GM12878 (cell line): ENCODE results near the gene HMGCS1. TPM values are rescaled to one million over a fixed set of nuclear protein-coding genes. Genes with fewer than 3 reads are reported as not detected.

ENCODE experiments used
- ATAC-seq: fragments of 200-7000 bp; cut with Tn5 transposase; 3 replicates; pipeline ENCODE4 v1.9.1; 2020; ENCODE audit warnings: mild to moderate bottlenecking, moderate library complexity
- BruUV-seq: library from RNA; stranded (reverse); fragments of 400-500 nt; replicated peaks from 2 replicates; lab custom pipeline; 2021; lab: Mats Ljungman, UMichigan
- CTCF ChIA-PET: fragments of 300-600 bp; sonication (Branson Sonifier 250); formaldehyde crosslinking; extraction: SDS; loops from one replicate; lab custom pipeline; 2021; ENCODE audit warnings: inconsistent platforms; lab: Yijun Ruan, JAX
- POLR2A ChIA-PET: fragments of 350-600 bp; formaldehyde crosslinking; extraction: SDS; loops from one replicate; lab custom pipeline; 2021; ENCODE audit warnings: inconsistent platforms; lab: Charles Lee
- RAD21 ChIA-PET: fragments of 300-600 bp; sonication (Branson Sonifier 250); formaldehyde crosslinking; loops from one replicate; lab custom pipeline; 2023; ENCODE audit warnings: antibody characterized with exemption; ENCODE audit not compliant: unreplicated experiment; lab: Charles Lee
- SMC1A ChIA-PET: fragments of 300-600 bp; sonication (Branson Sonifier 250); formaldehyde crosslinking; loops from one replicate; lab custom pipeline; 2023; ENCODE audit not compliant: unreplicated experiment, uncharacterized antibody; lab: Charles Lee
- DNase-seq: peaks from one replicate; pipeline ENCODE4 v3.0.0-alpha.2; 2011; ENCODE audit warnings: low read depth, low spot score
- FAIRE-seq: peaks from 3 replicates; lab custom pipeline; 2011; peaks lifted over from hg19 to GRCh38; lab: Jason Lieb, UNC
- H2AFZ ChIP-seq: 2 replicates; pipeline ENCODE4 v1.6.0; 2011; ENCODE audit warnings: low read depth, low read length, control low read depth; ENCODE audit not compliant: control insufficient read depth
- H3K27ac ChIP-seq: 2 replicates; pipeline ENCODE4 v1.5.1; 2011; ENCODE audit warnings: control low read depth; ENCODE audit not compliant: control insufficient read depth, insufficient read depth
- H3K27me3 ChIP-seq, 2 experiments: replicated peaks in 1 of 2; 2 replicates each; pipeline versions ENCODE4 v1.6.0 to v1.6.1; 2011; ENCODE audit warnings: low read length in 1 of 2; ENCODE audit not compliant: control insufficient read depth in 2 of 2, insufficient read depth in 2 of 2
- H3K36me3 ChIP-seq, 2 experiments: 2 replicates each; pipeline ENCODE4 v1.5.1; 2011; ENCODE audit warnings: low read length in 1 of 2; ENCODE audit not compliant: control insufficient read depth in 2 of 2, insufficient read depth in 2 of 2
- H3K4me1 ChIP-seq: 2 replicates; pipeline ENCODE4 v1.6.1; 2011; ENCODE audit warnings: mild to moderate bottlenecking, low read length, moderate library complexity, mixed read lengths; ENCODE audit not compliant: control insufficient read depth, insufficient read depth
- H3K4me2 ChIP-seq: 2 replicates; pipeline ENCODE4 v1.6.0; 2011; ENCODE audit warnings: control low read depth; ENCODE audit not compliant: control insufficient read depth, insufficient read depth
- H3K4me3 ChIP-seq: fragments of 200-600 bp; sonication (generic); 2 replicates; pipeline ENCODE4 v1.5.1; 2016
- H3K79me2 ChIP-seq: 2 replicates; pipeline ENCODE4 v1.6.0; 2011; ENCODE audit warnings: low read length; ENCODE audit not compliant: control insufficient read depth, insufficient read depth
- H3K9ac ChIP-seq: 2 replicates; pipeline ENCODE4 v1.8.0; 2011; ENCODE audit warnings: low read length, control low read depth, mixed read lengths; ENCODE audit not compliant: control insufficient read depth, insufficient read depth
- H3K9me3 ChIP-seq: replicated peaks from 3 replicates; pipeline ENCODE4 v1.5.1; 2011; ENCODE audit warnings: mild to moderate bottlenecking, low read length; ENCODE audit not compliant: control insufficient read depth, insufficient read depth
- H4K20me1 ChIP-seq: 2 replicates; pipeline ENCODE4 v1.6.0; 2011; ENCODE audit not compliant: control insufficient read depth, insufficient read depth
- CEBPB ChIP-seq, 2 experiments: fragments of 150-350 bp in 1 of 2; IDR thresholded peaks; 2 replicates each; pipeline ENCODE4 v1.6.1; 2012 to 2014; ENCODE audit warnings: low read depth in 2 of 2, low read length in 2 of 2, borderline replicate concordance in 1 of 2, inconsistent platforms in 1 of 2
- GABPA ChIP-seq: IDR thresholded peaks from 2 replicates; pipeline ENCODE4 v1.6.1; 2014; ENCODE audit warnings: antibody characterized with exemption, low read depth, mild to moderate bottlenecking, inconsistent platforms
- NKRF ChIP-seq: fragments of 450-650 bp; conservative IDR thresholded peaks from 2 replicates; pipeline ENCODE4 v1.6.1; 2017; ENCODE audit warnings: mild to moderate bottlenecking, moderate library complexity
- RAD21 ChIP-seq: IDR thresholded peaks from 2 replicates; pipeline ENCODE4 v1.6.1; 2011; ENCODE audit warnings: mild to moderate bottlenecking, low read depth, low read length, moderate library complexity; ENCODE audit not compliant: insufficient read depth
- SMARCA5 ChIP-seq: fragments of 450-650 bp; IDR thresholded peaks from 2 replicates; pipeline ENCODE4 v1.6.1; 2017; ENCODE audit warnings: mild to moderate bottlenecking
- TCF7 ChIP-seq: IDR thresholded peaks from 2 replicates; pipeline ENCODE4 v1.6.1; 2014; ENCODE audit warnings: antibody characterized with exemption, borderline replicate concordance
- USF1 ChIP-seq: IDR thresholded peaks from 2 replicates; pipeline ENCODE4 v1.6.1; 2011; ENCODE audit warnings: borderline replicate concordance, low read depth, mild to moderate bottlenecking, moderate library complexity, mixed read lengths, low read length; ENCODE audit not compliant: insufficient read depth; ENCODE audit errors: extremely low read length
- in situ Hi-C: fragments of 300-500 bp; cut with MboI; formaldehyde crosslinking; loops from 9 replicates; pipeline ENCODE4 v1.14.3; 2018; ENCODE audit warnings: mixed read lengths
- intact Hi-C: fragments of 100-400 bp; cut with micrococcal nuclease; formaldehyde crosslinking; loops from one replicate; pipeline ENCODE4 v1.14.2; 2022; ENCODE audit not compliant: unreplicated experiment
- polyA plus RNA-seq, 11 experiments: library from polyadenylated mRNA; depleted of rRNA in 4 of 11; unstranded in 6 of 11; stranded (reverse) in 5 of 11; fragments of >200 nt; fragmentation: Nextera tagmentation in 4 of 11; fragmentation: Illumina TruSeq in 1 of 11; extraction: Ambion mirVana in 4 of 11; extraction: Trizol in 1 of 11; gene quantifications; 1 replicate in 1 of 11; 2 replicates in 10 of 11; pipeline versions ENCODE4 v1.2.1 to v1.2.3, GENCODE V29; 2011 to 2016; ENCODE audit warnings: inconsistent platforms in 2 of 11, missing spikeins in 2 of 11, low read depth in 1 of 11
- total RNA-seq, 4 experiments: library from RNA; depleted of rRNA in 3 of 4; stranded (reverse); fragments of >200 nt in 3 of 4; fragmentation: Illumina TruSeq in 1 of 4; extraction: Trizol in 1 of 4; gene quantifications; 2 replicates each; pipeline versions ENCODE4 v1.2.1 to v1.2.3, GENCODE V29; 2013 to 2021

HMGCS1 gene
- total and polyA plus RNA-seq, 10 of the 15 experiments (the other 5 are each of a cell fraction or from before 2014, with no cell fraction given) = 24.0 to 193 (median 108) TPM

- DNase-seq (no peak), FAIRE-seq (no peak), ATAC-seq (peak; percentile 58)
- no peak overlapping the region for H2AFZ ChIP-seq
- H4K20me1 ChIP-seq = no peaks in the 10 kb centered on the region
- intact Hi-C loops = no loop called here
- peaks cover 3% of the 10 kb centered on the region; the same call in 1 of the 2 replicates for H3K4me1 ChIP-seq
- no peaks in the 10 kb centered on the region for H3K9me3 ChIP-seq
- SMC1A ChIA-PET = interaction anchor here (0.5 to 0.8 kb wide), 3 partner anchors 25 to 1002 kb away, joined by 3 read pairs; no protein-coding TSS in a partner anchor
- no peaks in the 10 kb centered on the region for H3K27me3 ChIP-seq
- RAD21 ChIA-PET = no interaction called here
- H3K4me3 ChIP-seq = no peak overlapping the region
- BruUV-seq = no TSS peak
- no peak for TF ChIP-seq TCF7
- no peak for TF ChIP-seq CEBPB (IDR thresholded peaks at IDR 0.05; ENCODE audit: borderline replicate concordance in 1 of 2, low read depth in 2 of 2, low read length in 2 of 2)
- TF ChIP-seq RAD21 = no peak
- TF ChIP-seq GABPA = no peak
- TF ChIP-seq SMARCA5 = no peak
- TF ChIP-seq USF1 = no peak
- TF ChIP-seq NKRF = no peak
- TF ChIP-seq, all 136 proteins: peak for 0
- H3K4me2 ChIP-seq = no peak overlapping the region
- H3K9ac ChIP-seq = no peak overlapping the region
- ChIA-PET CTCF (no interaction called here), POLR2A (no interaction called here)
- in situ Hi-C loops = no loop called here
- H3K36me3 ChIP-seq = no peaks in the 10 kb centered on the region
- no peaks in the 10 kb centered on the region for H3K79me2 ChIP-seq
- no peak overlapping the region for H3K27ac ChIP-seq
Observed at GRCh38 chr5:43273552-43273951, 39.7 kb downstream of the HMGCS1 start.
